ENCODE measurements around the gene JARID2.
A peak's percentile ranks its signal among the peaks of the same experiment; 100 is the strongest.

JARID2 gene

GRCh38 chr6:15245361-15246216 is at the start of gene JARID2:
JARID2 (plus strand) TSS chr6:15246069; CDS start chr6:15246540, 471 bp downstream.
- peaks cover 7% of the 10 kb centered on the region for H3K79me2 ChIP-seq
- peaks cover 2% of the 10 kb centered on the region for H3K4me1 ChIP-seq
- H3K4me2 ChIP-seq (ENCODE audit: low read length): peak within 1 kb of the TSS; percentile 78

GRCh38 chr6:15200087-15200486 is 45.8 kb upstream of the JARID2 start:
- H3K9ac ChIP-seq: no peak overlapping the region
- no peaks in the 10 kb centered on the region for H3K36me3 ChIP-seq (ENCODE audit: control insufficient read depth, insufficient read depth, low read length)
- TF ChIP-seq CTCF (IDR thresholded peaks at IDR 0.05): no peak
- H3K4me2 ChIP-seq (ENCODE audit: low read length): no peak overlapping the region
- no peak overlapping the region for H3K27ac ChIP-seq
- H3K4me1 ChIP-seq: no peaks in the 10 kb centered on the region
- no peaks in the 10 kb centered on the region for H3K9me3 ChIP-seq (ENCODE audit: control insufficient read depth, low read length)
- H3K27me3 ChIP-seq (ENCODE audit: control insufficient read depth, insufficient read depth, low read length): no peaks in the 10 kb centered on the region
- H2AFZ ChIP-seq: no peak overlapping the region
- H3K79me2 ChIP-seq: no peaks in the 10 kb centered on the region
- H3K4me3 ChIP-seq (ENCODE audit: low read depth, low read length): no peak overlapping the region

More at GRCh38 chr6:15245361-15246216, at the start of gene JARID2:
- peak within 1 kb of the TSS; percentile 93 for H2AFZ ChIP-seq
- no peaks in the 10 kb centered on the region for H3K36me3 ChIP-seq (ENCODE audit: control insufficient read depth, insufficient read depth, low read length)
- peak within 1 kb of the TSS; percentile 92 for H3K27ac ChIP-seq
- H3K27me3 ChIP-seq (ENCODE audit: control insufficient read depth, insufficient read depth, low read length): no peaks in the 10 kb centered on the region
- H3K9me3 ChIP-seq (ENCODE audit: control insufficient read depth, low read length): no peaks in the 10 kb centered on the region
- H3K9ac ChIP-seq: peak within 1 kb of the TSS; percentile 65
- H3K4me3 ChIP-seq (ENCODE audit: low read depth, low read length): peak within 1 kb of the TSS; percentile 98
- TF ChIP-seq CTCF (IDR thresholded peaks at IDR 0.05): no peak

- H3K4me2 ChIP-seq (ENCODE audit: low read length): no peak overlapping the region
- H3K27me3 ChIP-seq (ENCODE audit: control insufficient read depth, insufficient read depth, low read length): no peaks in the 10 kb centered on the region
- no peak overlapping the region for H3K27ac ChIP-seq
- H3K79me2 ChIP-seq: no peaks in the 10 kb centered on the region
- no peak for TF ChIP-seq CTCF (IDR thresholded peaks at IDR 0.05)
- no peaks in the 10 kb centered on the region for H3K9me3 ChIP-seq (ENCODE audit: control insufficient read depth, low read length)
- no peak overlapping the region for H3K4me3 ChIP-seq (ENCODE audit: low read depth, low read length)
- H2AFZ ChIP-seq: no peak overlapping the region
- no peaks in the 10 kb centered on the region for H3K4me1 ChIP-seq
- no peaks in the 10 kb centered on the region for H3K36me3 ChIP-seq (ENCODE audit: control insufficient read depth, insufficient read depth, low read length)
- no peak overlapping the region for H3K9ac ChIP-seq
These were observed 40.5 kb upstream of the JARID2 start for GRCh38 chr6:15205321-15205720.

GRCh38 chr6:15206887-15207286 is 39.0 kb upstream of the JARID2 start:
- TF ChIP-seq CTCF (IDR thresholded peaks at IDR 0.05): no peak
- H3K4me3 ChIP-seq (ENCODE audit: low read depth, low read length): no peak overlapping the region
- no peak overlapping the region for H3K4me2 ChIP-seq (ENCODE audit: low read length)
- no peak overlapping the region for H3K9ac ChIP-seq
- H3K27ac ChIP-seq: no peak overlapping the region
- H3K36me3 ChIP-seq (ENCODE audit: control insufficient read depth, insufficient read depth, low read length): no peaks in the 10 kb centered on the region
- H3K79me2 ChIP-seq: no peaks in the 10 kb centered on the region
- no peaks in the 10 kb centered on the region for H3K27me3 ChIP-seq (ENCODE audit: control insufficient read depth, insufficient read depth, low read length)
- no peak overlapping the region for H2AFZ ChIP-seq
- H3K4me1 ChIP-seq: no peaks in the 10 kb centered on the region
- no peaks in the 10 kb centered on the region for H3K9me3 ChIP-seq (ENCODE audit: control insufficient read depth, low read length)

GRCh38 chr6:15207923-15208322 is 37.9 kb upstream of the JARID2 start:
- Histone ChIP-seq H3K27ac (no peak overlapping the region), H3K4me3 (ENCODE audit: low read depth, low read length) (no peak overlapping the region), H3K79me2 (no peaks in the 10 kb centered on the region), H3K4me1 (no peaks in the 10 kb centered on the region), H3K27me3 (ENCODE audit: control insufficient read depth, insufficient read depth, low read length) (no peaks in the 10 kb centered on the region), H3K36me3 (ENCODE audit: control insufficient read depth, insufficient read depth, low read length) (no peaks in the 10 kb centered on the region), H3K9ac (no peak overlapping the region), H3K4me2 (ENCODE audit: low read length) (no peak overlapping the region), H3K9me3 (ENCODE audit: control insufficient read depth, low read length) (no peaks in the 10 kb centered on the region), H2AFZ (no peak overlapping the region)
- TF ChIP-seq CTCF (IDR thresholded peaks at IDR 0.05): no peak

All from parathyroid adenoma (tissue), 2 donors.